Tibial nerve (tissue), 4 donors: ENCODE results near the gene AR. TPM values are rescaled to one million over a fixed set of nuclear protein-coding genes. Genes with fewer than 3 reads are reported as not detected.
A peak's percentile ranks its signal among the peaks of the same experiment; 100 is the strongest.

ENCODE experiments used
- DNase-seq, 2 donors: peaks; one replicate each; pipeline ENCODE4 v3.0.0-alpha.2; 2019; ENCODE audit warnings: low spot score in 2 of 2
- H3K27ac ChIP-seq, 4 donors: fragments of 200-600 bp; sonication (generic) in 3 of 4; one replicate each; pipeline ENCODE4 v1.5.1; 2017 to 2019; ENCODE audit warnings: mild to moderate bottlenecking in 1 of 4
- H3K27me3 ChIP-seq, 2 donors: fragments of 200-600 bp; sonication (generic) in 1 of 2; one replicate each; pipeline versions ENCODE4 v1.5.1 to v1.6.0; 2017 to 2019
- H3K36me3 ChIP-seq, 3 donors: fragments of 200-600 bp; sonication (generic); one replicate each; pipeline ENCODE4 v1.5.1; 2018 to 2019
- H3K4me1 ChIP-seq, 4 donors: fragments of 200-600 bp; sonication (generic) in 3 of 4; one replicate each; pipeline ENCODE4 v1.5.1; 2017 to 2019
- H3K4me3 ChIP-seq, 4 donors: fragments of 200-600 bp; sonication (generic) in 3 of 4; one replicate each; pipeline ENCODE4 v1.5.1; 2017 to 2019; ENCODE audit warnings: mild to moderate bottlenecking in 1 of 4, moderate library complexity in 1 of 4
- H3K9me3 ChIP-seq, 4 donors: fragments of 200-600 bp; sonication (generic) in 3 of 4; one replicate each; pipeline ENCODE4 v1.5.1; 2017 to 2019
- CTCF ChIP-seq, 5 experiments: fragments of 200-600 bp in 3 of 5; fragments of 450-650 bp in 2 of 5; sonication (generic) in 3 of 5; IDR thresholded peaks; one replicate each; pipeline ENCODE4 v1.5.1; 2016 to 2019; ENCODE audit warnings: antibody characterized with exemption in 5 of 5, mild to moderate bottlenecking in 3 of 5, moderate library complexity in 2 of 5
- EP300 ChIP-seq, 2 donors: sonication (generic); formaldehyde crosslinking; IDR thresholded peaks; one replicate each; pipeline ENCODE4 v1.6.1; 2017; ENCODE audit warnings: antibody characterized with exemption in 2 of 2, mild to moderate bottlenecking in 1 of 2
- POLR2A ChIP-seq, 2 donors: fragments of 450-650 bp; IDR thresholded peaks; one replicate each; pipeline ENCODE4 v1.6.1; 2017; ENCODE audit warnings: antibody characterized with exemption in 2 of 2, mild to moderate bottlenecking in 2 of 2, moderate library complexity in 2 of 2
- WGBS, 2 donors: methylation state at CpG; one replicate each; pipeline ENCODE4 v1.1.5; 2018; 5-methylcytosine and 5-hydroxymethylcytosine counted together
- total RNA-seq, 4 donors: library from RNA; depleted of rRNA; stranded (reverse); fragments of >200 nt; gene quantifications; one replicate each; pipeline ENCODE4 v1.1.0, GENCODE V29; 2016

The AR gene
- total RNA-seq, 4 donors from 2014 or later: 9.6 to 23.5 (median 14.1) TPM

DNA sequence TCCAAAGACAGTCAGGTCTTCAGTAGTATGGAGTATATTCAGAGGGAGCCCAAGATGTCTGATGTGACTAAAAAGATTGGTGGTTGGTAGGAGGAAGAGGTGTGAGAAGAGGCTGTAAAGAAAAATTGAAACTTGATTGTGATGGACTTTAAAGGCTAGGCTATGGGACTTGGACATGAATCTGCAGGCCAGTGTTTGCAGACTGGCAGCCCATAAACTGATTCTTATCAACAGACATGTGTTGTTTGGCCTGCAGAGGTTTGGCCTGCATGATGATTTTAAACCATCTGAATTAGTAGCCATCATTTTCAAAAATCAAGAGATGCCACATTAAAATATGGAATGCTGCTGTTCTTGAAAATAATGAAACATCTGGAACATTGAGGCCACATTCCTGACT, 5.4 kb upstream of the AR start:
- Histone ChIP-seq H3K36me3 (no peaks in the 10 kb centered on the region), H3K27ac (no peak overlapping the region), H3K4me3 (no peak overlapping the region), H3K27me3 (peaks cover 0 to 11% of the 10 kb centered on the region in 2 donors), H3K4me1 (peaks cover 0 to 2% (median 0%) of the 10 kb centered on the region in 4 donors), H3K9me3 (no peaks in the 10 kb centered on the region)
- DNase-seq: no peak
- TF ChIP-seq CTCF (IDR thresholded peaks at IDR 0.05): no peak
- no peak for TF ChIP-seq EP300 (IDR thresholded peaks at IDR 0.05)
- TF ChIP-seq POLR2A (IDR thresholded peaks at IDR 0.05): no peak

GRCh38 chrX:67544281-67545035, 637 bp downstream of the AR start:
- H3K36me3 ChIP-seq: no peaks in the 10 kb centered on the region
- 3 to 29% methylated on average over 14 to 24 of the region's 30 CpGs for WGBS, 2 donors
- H3K27ac ChIP-seq: peak overlapping the region in 2 of 4 donors; percentile 40 to 69
- H3K4me3 ChIP-seq: peak overlapping the region; percentile 26 to 57 (median 38)
- no peak for DNase-seq
- H3K27me3 ChIP-seq: peaks cover 0 to 44% of the 10 kb centered on the region in 2 donors
- no peaks in the 10 kb centered on the region for H3K9me3 ChIP-seq
- TF ChIP-seq POLR2A (IDR thresholded peaks at IDR 0.05) (no peak), EP300 (IDR thresholded peaks at IDR 0.05) (no peak), CTCF (IDR thresholded peaks at IDR 0.05) (no peak)
- peaks cover 0 to 16% (median 0%) of the 10 kb centered on the region in 4 donors for H3K4me1 ChIP-seq

- peaks cover 0 to 45% of the 10 kb centered on the region in 2 donors for H3K27me3 ChIP-seq
- H3K4me3 ChIP-seq: peak overlapping the region; percentile 26 to 57 (median 32)
- peak overlapping the region in 1 of 4 donors; percentile 37 for H3K27ac ChIP-seq
- peaks cover 0 to 16% (median 0%) of the 10 kb centered on the region in 4 donors for H3K4me1 ChIP-seq
- H3K36me3 ChIP-seq: no peaks in the 10 kb centered on the region
- DNase-seq: no peak
- no peaks in the 10 kb centered on the region for H3K9me3 ChIP-seq
- 0 to 43% methylated on average over 5 to 24 of the region's 35 CpGs for WGBS, 2 donors
- TF ChIP-seq EP300 (IDR thresholded peaks at IDR 0.05) (no peak), POLR2A (IDR thresholded peaks at IDR 0.05) (no peak), CTCF (IDR thresholded peaks at IDR 0.05) (no peak)
These were observed 1.4 kb downstream of the AR start for GRCh38 chrX:67545036-67545821.

DNA sequence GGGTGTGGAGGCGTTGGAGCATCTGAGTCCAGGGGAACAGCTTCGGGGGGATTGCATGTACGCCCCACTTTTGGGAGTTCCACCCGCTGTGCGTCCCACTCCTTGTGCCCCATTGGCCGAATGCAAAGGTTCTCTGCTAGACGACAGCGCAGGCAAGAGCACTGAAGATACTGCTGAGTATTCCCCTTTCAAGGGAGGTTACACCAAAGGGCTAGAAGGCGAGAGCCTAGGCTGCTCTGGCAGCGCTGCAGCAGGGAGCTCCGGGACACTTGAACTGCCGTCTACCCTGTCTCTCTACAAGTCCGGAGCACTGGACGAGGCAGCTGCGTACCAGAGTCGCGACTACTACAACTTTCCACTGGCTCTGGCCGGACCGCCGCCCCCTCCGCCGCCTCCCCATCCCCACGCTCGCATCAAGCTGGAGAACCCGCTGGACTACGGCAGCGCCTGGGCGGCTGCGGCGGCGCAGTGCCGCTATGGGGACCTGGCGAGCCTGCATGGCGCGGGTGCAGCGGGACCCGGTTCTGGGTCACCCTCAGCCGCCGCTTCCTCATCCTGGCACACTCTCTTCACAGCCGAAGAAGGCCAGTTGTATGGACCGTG, 2.2 kb downstream of the AR start:
- Histone ChIP-seq H3K4me1 (peaks cover 0 to 16% (median 0%) of the 10 kb centered on the region in 4 donors), H3K36me3 (no peaks in the 10 kb centered on the region), H3K27ac (peak overlapping the region in 2 of 4 donors; percentile 37 to 43), H3K4me3 (peak overlapping the region; percentile 18 to 57 (median 32)), H3K9me3 (no peaks in the 10 kb centered on the region), H3K27me3 (peaks cover 0 to 50% of the 10 kb centered on the region in 2 donors)
- WGBS, 2 donors: 56% methylated on average over 30 of the region's 41 CpGs; no CpG with 5 or more reads in 1 of the 2 donors
- no peak for TF ChIP-seq CTCF (IDR thresholded peaks at IDR 0.05)
- no peak for TF ChIP-seq POLR2A (IDR thresholded peaks at IDR 0.05)
- TF ChIP-seq EP300 (IDR thresholded peaks at IDR 0.05): no peak
- no peak for DNase-seq
